DMS79 treated with DMSO at 0.1 percent for 48 hours (cell line): Measurements from ENCODE around the gene KNDC1.

Experiments
- DNase-seq: peaks from one replicate; lab custom pipeline; 2025; lab: John Stamatoyannopoulos, UW

The KNDC1 gene

GRCh38 chr10:133177380-133178157, 17.6 kb downstream of the KNDC1 start:
- DNase-seq = no peak

- DNase-seq = no peak
Observed at GRCh38 chr10:133178357-133179127, 18.5 kb downstream of the KNDC1 start.

- DNase-seq = no peak
Observed at GRCh38 chr10:133179128-133179520, 19.1 kb downstream of the KNDC1 start.

GRCh38 chr10:133179651-133180050, 19.6 kb downstream of the KNDC1 start:
- DNase-seq = no peak

GRCh38 chr10:133180192-133180964, 20.4 kb downstream of the KNDC1 start:
- DNase-seq = no peak

- no peak for DNase-seq
Observed at GRCh38 chr10:133180965-133181639, 21.1 kb downstream of the KNDC1 start.

GRCh38 chr10:133182190-133182589, 22.2 kb downstream of the KNDC1 start:
- no peak for DNase-seq

- DNase-seq = no peak
Observed at GRCh38 chr10:133182791-133183645, 23.0 kb downstream of the KNDC1 start.

- no peak for DNase-seq
Observed at GRCh38 chr10:133183646-133184378, 23.8 kb downstream of the KNDC1 start.

- DNase-seq = no peak
Observed at GRCh38 chr10:133184591-133185244, 24.7 kb downstream of the KNDC1 start.

- no peak for DNase-seq
Observed at GRCh38 chr10:133185421-133185820, 25.4 kb downstream of the KNDC1 start.

GRCh38 chr10:133185916-133186315, 25.9 kb downstream of the KNDC1 start:
- no peak for DNase-seq

- no peak for DNase-seq
Observed at GRCh38 chr10:133186416-133187090, 26.5 kb downstream of the KNDC1 start.

- no peak for DNase-seq
Observed at GRCh38 chr10:133187091-133187905, 27.3 kb downstream of the KNDC1 start.

- no peak for DNase-seq
Observed at GRCh38 chr10:133187906-133188681, 28.1 kb downstream of the KNDC1 start.

GRCh38 chr10:133189256-133189655, 29.2 kb downstream of the KNDC1 start:
- DNase-seq = no peak

GRCh38 chr10:133189726-133190125, 29.7 kb downstream of the KNDC1 start:
- DNase-seq = no peak

- no peak for DNase-seq
Observed at GRCh38 chr10:133190225-133190624, 30.2 kb downstream of the KNDC1 start.
